GM12875 (cell line): Measurements from ENCODE around the gene GUCA1A.

Source experiments
- H3K4me3 ChIP-seq: one replicate; pipeline ENCODE4 v1.5.1; 2011; ENCODE audit warnings: low read depth, low read length, control low read depth
- CTCF ChIP-seq: IDR thresholded peaks from 2 replicates; pipeline ENCODE4 v1.5.1; 2011; ENCODE audit warnings: low read depth, mild to moderate bottlenecking, control low read depth, inconsistent platforms, low read length, moderate library complexity, borderline replicate concordance; ENCODE audit not compliant: insufficient read depth

The GUCA1A gene

GRCh38 chr6:42173101-42173500 lies at the start of gene GUCA1A:
GUCA1A (plus strand) TSS chr6:42173364; CDS start chr6:42173614, 250 bp downstream.
- TF ChIP-seq CTCF: no peak
- no peak within 1 kb of the TSS for H3K4me3 ChIP-seq

- H3K4me3 ChIP-seq: no peak overlapping the region
- no peak for TF ChIP-seq CTCF
These were observed 49.6 kb upstream of the GUCA1A start for GRCh38 chr6:42123379-42124103.

GRCh38 chr6:42124223-42124836 lies 48.8 kb upstream of the GUCA1A start:
- TF ChIP-seq CTCF: no peak
- H3K4me3 ChIP-seq: no peak overlapping the region

- no peak for TF ChIP-seq CTCF
- H3K4me3 ChIP-seq: no peak overlapping the region
These were observed 47.9 kb upstream of the GUCA1A start for GRCh38 chr6:42125231-42125630.

GRCh38 chr6:42125663-42126062 lies 47.5 kb upstream of the GUCA1A start:
- H3K4me3 ChIP-seq: no peak overlapping the region
- TF ChIP-seq CTCF: no peak

GRCh38 chr6:42128460-42129359 lies 44.5 kb upstream of the GUCA1A start:
- no peak for TF ChIP-seq CTCF
- no peak overlapping the region for H3K4me3 ChIP-seq

- TF ChIP-seq CTCF: no peak
- H3K4me3 ChIP-seq: no peak overlapping the region
These were observed 43.8 kb upstream of the GUCA1A start for GRCh38 chr6:42129360-42129676.
